GM12878 (cell line): Measurements from ENCODE around the gene MDFIC.

Source experiments
- ASH2L ChIP-seq: fragments of 300-600, 200-600 bp; sonication (generic); IDR thresholded peaks from 2 replicates; pipeline ENCODE4 v1.6.1; 2017; ENCODE audit warnings: low read depth, mild to moderate bottlenecking, borderline replicate concordance
- CHD1 ChIP-seq: IDR thresholded peaks from 2 replicates; pipeline ENCODE4 v1.6.1; 2012; ENCODE audit warnings: low read depth, low read length, improper control_type of control experiment
- ESRRA ChIP-seq: IDR thresholded peaks from 2 replicates; pipeline ENCODE4 v1.6.1; 2012; ENCODE audit warnings: mild to moderate bottlenecking, low read length, improper control_type of control experiment
- FOS ChIP-seq: IDR thresholded peaks from 3 replicates; pipeline ENCODE4 v1.6.1; 2011; ENCODE audit warnings: borderline replicate concordance; ENCODE audit not compliant: insufficient read length; ENCODE audit errors: extremely low read depth
- MEF2A ChIP-seq: IDR thresholded peaks from 2 replicates; pipeline ENCODE4 v1.6.1; 2011; ENCODE audit warnings: low read depth, mild to moderate bottlenecking, low read length, moderate library complexity; ENCODE audit not compliant: insufficient read depth
- PAX5 ChIP-seq: IDR thresholded peaks from 2 replicates; pipeline ENCODE4 v1.6.1; 2011; ENCODE audit warnings: low read depth, low read length, borderline replicate concordance
- POLR2A ChIP-seq: IDR thresholded peaks from 2 replicates; pipeline ENCODE4 v1.6.1; 2011; ENCODE audit warnings: low read depth, mild to moderate bottlenecking, low read length
- POLR2AphosphoS5 ChIP-seq: IDR thresholded peaks from 2 replicates; pipeline ENCODE4 v1.6.1; 2011; ENCODE audit warnings: mild to moderate bottlenecking, low read length, inconsistent platforms
- RAD51 ChIP-seq: fragments of 450-650 bp; IDR thresholded peaks from 2 replicates; pipeline ENCODE4 v1.6.1; 2016; ENCODE audit warnings: moderate library complexity, mild to moderate bottlenecking, inconsistent platforms
- RFX5 ChIP-seq: IDR thresholded peaks from 2 replicates; pipeline ENCODE4 v1.6.1; 2011; ENCODE audit warnings: low read depth, low read length, improper control_type of control experiment
- SMC3 ChIP-seq: IDR thresholded peaks from 2 replicates; pipeline ENCODE4 v1.6.1; 2011; ENCODE audit warnings: low read length, improper control_type of control experiment, borderline replicate concordance
- ZNF274 ChIP-seq: IDR thresholded peaks from one replicate; pipeline ENCODE4 v1.8.0; 2011; ENCODE audit not compliant: insufficient read length, insufficient read depth
- TF ChIP-seq, protein P1 (sequence below), 3 experiments: IDR thresholded peaks in 2 of 3; conservative IDR thresholded peaks in 1 of 3; 2 replicates each; pipeline ENCODE4 v1.5.1; 2011; ENCODE audit warnings: low read depth in 3 of 3, low read length in 3 of 3, mild to moderate bottlenecking in 3 of 3, control low read depth in 2 of 3, moderate library complexity in 2 of 3, inconsistent platforms in 1 of 3, mixed read lengths in 1 of 3; ENCODE audit not compliant: control insufficient read depth in 2 of 3, insufficient read depth in 1 of 3; ENCODE audit errors: extremely low read depth in 1 of 3

DNA sequence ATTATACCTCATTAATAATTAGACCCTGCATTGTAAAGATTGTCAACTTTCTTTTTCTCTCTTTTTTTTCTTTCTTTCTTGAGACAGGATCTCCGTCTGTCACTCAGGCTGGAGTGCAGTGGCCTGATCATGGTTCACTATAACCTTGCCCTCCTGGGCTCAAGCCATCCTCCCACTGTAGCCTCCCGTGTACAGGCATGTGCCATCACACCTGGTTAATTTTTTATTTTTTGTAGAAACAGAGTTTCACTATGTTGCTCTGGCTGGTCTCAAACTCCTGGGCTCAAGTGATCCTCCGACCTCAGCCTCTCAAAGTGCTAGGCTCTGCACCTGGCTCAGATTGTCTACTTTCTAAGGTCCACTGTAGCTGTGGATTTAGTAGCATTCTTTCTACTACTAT, 50.7 kb downstream of the MDFIC start:
- TF ChIP-seq POLR2A (no peak), POLR2AphosphoS5 (no peak), CHD1 (no peak), ZNF274 (no peak), ASH2L (no peak), RAD51 (no peak), RFX5 (no peak), SMC3 (no peak), ESRRA (no peak), MEF2A (no peak), PAX5 (no peak), FOS (no peak)
- TF ChIP-seq, protein P1, sequence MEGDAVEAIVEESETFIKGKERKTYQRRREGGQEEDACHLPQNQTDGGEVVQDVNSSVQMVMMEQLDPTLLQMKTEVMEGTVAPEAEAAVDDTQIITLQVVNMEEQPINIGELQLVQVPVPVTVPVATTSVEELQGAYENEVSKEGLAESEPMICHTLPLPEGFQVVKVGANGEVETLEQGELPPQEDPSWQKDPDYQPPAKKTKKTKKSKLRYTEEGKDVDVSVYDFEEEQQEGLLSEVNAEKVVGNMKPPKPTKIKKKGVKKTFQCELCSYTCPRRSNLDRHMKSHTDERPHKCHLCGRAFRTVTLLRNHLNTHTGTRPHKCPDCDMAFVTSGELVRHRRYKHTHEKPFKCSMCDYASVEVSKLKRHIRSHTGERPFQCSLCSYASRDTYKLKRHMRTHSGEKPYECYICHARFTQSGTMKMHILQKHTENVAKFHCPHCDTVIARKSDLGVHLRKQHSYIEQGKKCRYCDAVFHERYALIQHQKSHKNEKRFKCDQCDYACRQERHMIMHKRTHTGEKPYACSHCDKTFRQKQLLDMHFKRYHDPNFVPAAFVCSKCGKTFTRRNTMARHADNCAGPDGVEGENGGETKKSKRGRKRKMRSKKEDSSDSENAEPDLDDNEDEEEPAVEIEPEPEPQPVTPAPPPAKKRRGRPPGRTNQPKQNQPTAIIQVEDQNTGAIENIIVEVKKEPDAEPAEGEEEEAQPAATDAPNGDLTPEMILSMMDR (IDR thresholded peaks at IDR 0.05 in 2 of 3, conservative IDR thresholded peaks at IDR 0.05 in 1 of 3; ENCODE audit: control insufficient read depth in 2 of 3, extremely low read depth in 1 of 3, insufficient read depth in 1 of 3, low read depth in 3 of 3, low read length in 3 of 3) = no peak
